NCI-H2227 treated with DMSO at 0.1 percent for 48 hours (cell line): ENCODE measurements around the gene KIR2DL4.
"Not testable (repeated sequence)": the region's sequence is repeated elsewhere in the genome, so short reads cannot be mapped to it uniquely, and the experiment has no call there.

Source experiments
- DNase-seq: peaks from one replicate; lab custom pipeline; 2025; lab: John Stamatoyannopoulos, UW

Gene KIR2DL4

DNA sequence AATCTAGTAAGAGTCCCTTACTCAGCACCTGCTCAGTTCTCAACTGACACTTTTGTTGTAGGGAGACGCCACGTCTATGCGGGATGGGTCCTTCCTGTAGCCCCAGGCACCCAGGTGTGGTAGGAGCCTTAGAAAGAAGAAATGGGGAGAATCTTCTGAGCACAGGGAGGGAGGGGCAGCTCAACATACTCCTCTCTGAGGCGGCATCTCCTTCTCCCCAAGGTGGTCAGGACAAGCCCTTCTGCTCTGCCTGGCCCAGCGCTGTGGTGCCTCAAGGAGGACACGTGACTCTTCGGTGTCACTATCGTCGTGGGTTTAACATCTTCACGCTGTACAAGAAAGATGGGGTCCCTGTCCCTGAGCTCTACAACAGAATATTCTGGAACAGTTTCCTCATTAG lies 1.2 kb downstream of the KIR2DL4 start:
- no peak for DNase-seq

DNA sequence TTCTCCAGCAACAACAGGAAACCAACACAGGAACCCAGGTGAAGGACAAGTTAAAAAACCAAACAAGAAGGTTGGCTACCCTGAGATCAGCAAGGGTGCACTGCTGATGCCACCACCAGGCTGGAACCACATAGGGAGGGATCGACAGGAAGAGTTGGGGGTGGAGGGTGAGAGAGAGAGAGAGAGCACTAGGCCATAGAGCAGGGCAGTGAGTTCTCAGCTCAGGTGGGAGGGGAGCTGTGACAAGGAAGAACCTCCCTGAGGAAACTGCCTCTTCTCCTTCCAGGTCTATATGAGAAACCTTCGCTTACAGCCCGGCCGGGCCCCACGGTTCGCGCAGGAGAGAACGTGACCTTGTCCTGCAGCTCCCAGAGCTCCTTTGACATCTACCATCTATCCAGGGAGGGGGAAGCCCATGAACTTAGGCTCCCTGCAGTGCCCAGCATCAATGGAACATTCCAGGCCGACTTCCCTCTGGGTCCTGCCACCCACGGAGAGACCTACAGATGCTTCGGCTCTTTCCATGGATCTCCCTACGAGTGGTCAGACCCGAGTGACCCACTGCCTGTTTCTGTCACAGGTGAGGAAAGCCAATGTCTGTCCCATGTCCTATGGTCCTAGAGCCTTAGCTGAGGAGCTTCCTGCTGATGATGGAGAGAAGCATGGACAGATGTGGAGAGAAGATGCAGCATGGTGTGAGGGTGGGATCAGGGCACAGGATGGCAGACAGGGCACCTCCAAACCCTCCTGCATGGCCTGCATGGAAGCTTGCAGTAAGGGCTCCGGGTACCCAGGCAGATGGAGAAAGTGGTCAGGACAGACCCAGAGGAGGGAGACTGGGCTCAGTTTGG lies 2.5 kb downstream of the KIR2DL4 start:
- DNase-seq = no peak

DNA sequence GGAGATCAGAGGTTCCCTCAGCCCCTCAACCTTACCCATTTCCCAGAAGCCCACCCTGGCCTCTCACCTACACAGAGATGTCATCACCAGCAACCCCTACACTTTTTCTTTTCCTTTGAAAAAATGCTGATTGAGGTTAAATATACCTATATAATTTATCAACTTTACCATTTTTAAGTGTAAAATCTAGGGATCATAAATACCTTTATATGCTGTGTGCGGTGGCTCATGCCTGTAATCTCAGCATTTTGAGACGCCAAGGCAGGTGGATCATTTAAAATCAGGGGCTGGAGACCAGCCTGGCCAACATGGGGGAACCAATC lies 3.1 kb downstream of the KIR2DL4 start:
- DNase-seq = no peak

DNA sequence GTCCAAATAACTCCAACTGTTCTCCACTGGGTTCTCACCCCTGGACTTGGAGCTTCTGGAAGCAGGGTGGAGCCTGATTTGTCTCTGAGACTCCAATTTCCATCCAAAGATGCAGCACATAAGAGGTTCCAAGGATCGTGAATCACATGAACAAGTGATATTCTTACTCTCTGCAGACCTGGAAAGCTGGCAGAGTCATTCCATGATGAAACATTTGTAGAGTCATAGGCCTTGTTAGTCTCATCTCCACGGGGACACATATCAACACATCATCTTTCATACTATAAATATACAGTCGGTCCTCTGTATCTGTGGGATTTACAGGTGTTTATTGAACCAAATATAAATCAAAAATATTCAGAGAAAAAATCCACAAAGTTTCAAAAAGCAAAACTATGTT lies 11.2 kb downstream of the KIR2DL4 start:
- not testable (repeated sequence) for DNase-seq

DNA sequence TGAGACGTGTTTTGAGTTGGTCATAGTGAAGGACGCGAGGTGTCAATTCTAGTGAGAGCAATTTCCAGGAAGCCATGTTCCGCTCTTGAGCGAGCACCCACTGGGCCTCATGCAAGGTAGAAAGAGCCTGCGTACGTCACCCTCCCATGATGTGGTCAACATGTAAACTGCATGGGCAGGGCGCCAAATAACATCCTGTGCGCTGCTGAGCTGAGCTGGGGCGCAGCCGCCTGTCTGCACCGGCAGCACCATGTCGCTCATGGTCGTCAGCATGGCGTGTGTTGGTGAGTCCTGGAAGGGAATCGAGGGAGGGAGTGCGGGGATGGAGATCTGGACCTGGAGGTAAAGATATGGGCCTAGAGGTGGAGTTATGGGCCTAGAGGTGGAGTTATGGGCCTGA lies 12.8 kb downstream of the KIR2DL4 start, which contains the start of gene KIR3DL1:
KIR3DL1 (plus strand) TSS at position 218 of the 400 bp plus-strand sequence.
- DNase-seq = not testable (repeated sequence)

DNA sequence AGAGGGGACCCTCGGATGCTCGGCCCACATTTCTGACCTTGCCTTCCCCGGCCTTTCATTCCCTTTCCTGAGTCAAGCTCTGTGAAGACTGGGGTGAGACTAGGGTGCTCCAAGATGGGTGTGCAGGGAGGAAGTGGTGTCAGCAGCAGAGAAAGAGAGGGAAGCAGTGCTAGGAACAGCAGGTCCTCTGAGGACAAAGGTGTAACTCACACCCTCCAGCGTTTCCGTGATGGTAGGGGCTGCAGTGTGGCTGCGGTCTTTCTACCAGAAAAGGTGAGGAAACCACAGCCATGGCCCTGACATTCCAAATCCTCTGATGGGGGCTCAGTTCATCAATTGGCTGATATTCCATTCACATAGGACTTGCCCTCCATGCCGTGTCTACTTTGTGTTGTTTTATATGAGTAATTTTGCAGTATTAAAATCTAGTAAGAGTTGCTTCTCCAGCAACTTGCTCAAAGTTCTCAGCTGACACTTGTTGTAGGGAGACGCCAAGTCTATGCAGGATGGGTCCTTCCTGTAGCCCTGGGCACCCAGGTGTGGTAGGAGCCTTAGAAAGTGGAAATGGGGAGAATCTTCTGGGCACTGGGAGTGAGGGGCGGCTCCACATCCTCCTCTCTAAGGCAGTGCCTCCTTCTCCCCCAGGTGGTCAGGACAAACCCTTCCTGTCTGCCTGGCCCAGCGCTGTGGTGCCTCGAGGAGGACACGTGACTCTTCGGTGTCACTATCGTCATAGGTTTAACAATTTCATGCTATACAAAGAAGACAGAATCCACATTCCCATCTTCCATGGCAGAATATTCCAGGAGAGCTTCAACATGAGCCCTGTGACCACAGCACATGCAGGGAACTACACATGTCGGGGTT lies 14.5 kb downstream of the KIR2DL4 start:
- DNase-seq = no peak

DNA sequence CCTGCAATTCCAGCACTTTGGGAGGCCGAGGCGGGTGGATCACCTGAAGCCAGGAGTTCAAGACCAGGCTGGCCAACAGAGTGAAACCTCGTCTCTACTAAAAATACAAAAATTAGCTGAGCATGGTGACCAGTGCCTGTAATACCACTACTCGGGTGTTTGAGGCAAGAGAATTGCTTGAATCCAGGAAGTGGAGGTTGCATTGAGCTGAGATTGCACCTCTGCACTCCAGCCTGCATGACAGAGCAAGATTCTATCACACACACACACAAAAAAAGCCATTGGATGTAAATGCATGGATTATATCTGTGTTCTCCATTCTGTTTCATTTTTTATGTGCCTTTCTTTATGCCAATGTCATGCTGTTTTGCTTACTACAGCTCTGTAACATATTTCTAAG lies 21.0 kb downstream of the KIR2DL4 start:
- DNase-seq = not testable (repeated sequence)

DNA sequence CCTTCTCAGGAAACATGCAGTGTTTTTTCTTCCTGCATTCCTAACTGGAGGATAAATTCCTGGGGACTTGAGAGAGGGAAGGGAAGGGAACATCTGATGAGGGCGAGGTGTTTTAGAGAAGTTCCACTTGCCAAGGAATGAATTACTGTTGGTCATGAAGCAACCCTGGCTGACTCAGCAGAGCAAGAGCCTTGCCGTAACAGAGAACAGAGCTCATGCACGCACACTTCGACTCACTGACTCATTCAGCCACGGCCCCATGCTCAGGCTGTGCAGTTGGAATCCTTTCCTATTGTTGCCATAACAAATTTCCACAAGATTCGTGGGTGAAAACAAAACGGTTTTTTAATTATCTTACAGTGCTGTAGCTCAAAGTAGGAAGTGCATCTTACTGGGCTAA lies 21.9 kb downstream of the KIR2DL4 start:
- DNase-seq = not testable (repeated sequence)

DNA sequence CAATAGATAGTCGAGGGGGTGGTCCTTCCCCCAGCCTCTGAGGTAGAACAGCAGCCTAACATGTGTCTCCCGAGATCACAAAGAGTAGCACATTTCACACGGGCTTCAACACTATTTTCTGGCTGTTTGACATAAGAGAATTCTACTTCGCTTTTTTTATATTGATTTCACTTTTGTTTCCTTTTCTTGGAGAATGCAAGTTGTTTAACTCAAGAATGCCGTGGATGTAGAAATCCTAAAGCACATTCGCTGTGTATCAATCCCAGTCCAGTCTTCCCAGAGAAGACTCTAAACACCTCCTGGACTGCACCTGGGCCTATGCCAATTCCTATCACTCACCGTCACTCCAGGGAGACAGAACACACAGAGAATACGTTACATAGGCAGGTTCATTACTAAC lies 24.7 kb downstream of the KIR2DL4 start:
- not testable (repeated sequence) for DNase-seq

DNA sequence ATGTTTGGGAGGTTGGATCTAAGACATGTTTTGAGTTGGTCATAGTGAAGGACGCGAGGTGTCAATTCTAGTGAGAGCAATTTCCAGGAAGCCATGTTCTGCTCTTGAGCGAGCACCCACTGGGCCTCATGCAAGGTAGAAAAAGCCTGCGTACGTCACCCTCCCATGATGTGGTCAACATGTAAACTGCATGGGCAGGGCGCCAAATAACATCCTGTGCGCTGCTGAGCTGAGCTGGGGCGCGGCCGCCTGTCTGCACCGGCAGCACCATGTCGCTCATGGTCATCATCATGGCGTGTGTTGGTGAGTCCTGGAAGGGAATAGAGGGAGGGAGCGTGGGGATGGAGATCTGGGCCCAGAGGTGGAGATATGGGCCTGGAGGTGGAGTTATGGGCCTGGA lies 29.1 kb downstream of the KIR2DL4 start, which contains the start of gene KIR2DS4:
KIR2DS4 (plus strand) TSS at position 181 of the 400 bp plus-strand sequence.
- DNase-seq = not testable (repeated sequence)

DNA sequence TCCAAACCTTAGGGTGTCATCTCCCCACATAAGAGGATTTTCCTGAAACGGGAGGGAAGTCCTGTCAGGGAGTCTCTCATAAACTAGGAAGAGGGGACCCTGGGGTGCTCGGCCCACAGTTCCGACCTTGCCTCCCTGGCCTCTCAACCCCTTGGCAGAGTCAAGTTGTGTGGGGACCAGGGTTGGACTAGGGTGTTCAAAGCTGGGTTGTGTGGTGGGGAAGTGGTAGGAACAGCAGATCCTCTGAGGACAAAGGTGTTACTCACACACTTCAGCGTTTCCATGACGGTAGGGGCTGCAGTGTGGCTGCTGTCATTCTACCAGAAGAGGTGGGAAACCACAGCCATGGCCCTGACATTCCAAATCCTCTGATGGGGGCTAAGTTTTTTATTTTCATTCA lies 31.7 kb downstream of the KIR2DL4 start:
- not testable (repeated sequence) for DNase-seq

DNA sequence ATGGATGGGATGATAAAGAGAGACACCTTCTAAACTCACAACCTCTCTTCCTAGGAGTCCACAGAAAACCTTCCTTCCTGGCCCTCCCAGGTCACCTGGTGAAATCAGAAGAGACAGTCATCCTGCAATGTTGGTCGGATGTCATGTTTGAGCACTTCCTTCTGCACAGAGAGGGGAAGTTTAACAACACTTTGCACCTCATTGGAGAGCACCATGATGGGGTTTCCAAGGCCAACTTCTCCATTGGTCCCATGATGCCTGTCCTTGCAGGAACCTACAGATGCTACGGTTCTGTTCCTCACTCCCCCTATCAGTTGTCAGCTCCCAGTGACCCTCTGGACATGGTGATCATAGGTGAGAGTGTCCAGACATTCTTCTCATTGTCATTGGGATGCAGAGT lies 34.1 kb downstream of the KIR2DL4 start:
- DNase-seq = not testable (repeated sequence)

DNA sequence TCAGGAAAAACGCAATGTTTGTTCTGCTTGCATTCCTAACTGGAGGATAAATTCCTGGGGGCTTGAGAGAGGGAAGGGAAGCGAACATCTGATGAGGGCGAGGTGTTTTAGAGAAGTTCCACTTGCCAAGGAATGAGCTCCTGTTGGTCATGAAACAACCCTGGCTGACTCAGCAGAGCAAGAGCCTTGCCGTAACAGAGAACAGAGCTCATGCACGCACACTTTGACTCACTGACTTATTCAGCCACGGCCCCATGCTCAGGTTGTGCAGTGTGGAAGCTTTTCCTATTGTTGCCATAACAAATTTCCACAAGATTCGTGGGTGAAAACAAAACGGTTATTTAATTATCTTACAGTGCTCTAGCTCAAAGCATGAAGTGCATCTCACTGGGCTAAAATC lies 39.8 kb downstream of the KIR2DL4 start:
- DNase-seq = not testable (repeated sequence)

DNA sequence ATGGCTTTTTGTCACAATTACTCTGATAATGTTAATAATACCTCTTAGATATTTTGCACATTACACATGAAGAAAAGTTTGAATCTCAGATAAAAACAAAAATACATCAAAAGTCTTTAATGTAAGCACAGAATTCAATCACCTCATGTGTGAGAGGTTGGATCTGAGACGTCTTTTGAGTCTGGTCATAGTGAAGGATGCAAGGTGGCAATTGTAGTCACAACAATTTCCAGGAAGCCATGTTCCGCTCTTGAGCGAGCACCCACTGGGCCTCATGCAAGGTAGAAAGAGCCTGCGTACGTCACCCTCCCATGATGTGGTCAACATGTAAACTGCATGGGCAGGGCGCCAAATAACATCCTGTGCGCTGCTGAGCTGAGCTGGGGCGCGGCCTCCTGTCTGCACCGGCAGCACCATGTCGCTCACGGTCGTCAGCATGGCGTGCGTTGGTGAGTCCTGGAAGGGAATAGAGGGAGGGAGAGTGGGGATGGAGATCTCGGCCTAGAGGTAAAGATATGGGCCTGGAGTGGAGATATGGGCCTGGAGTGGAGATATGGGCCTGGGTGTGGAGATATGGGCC lies 46.7 kb downstream of the KIR2DL4 start, which contains the start of gene KIR3DL2:
KIR3DL2 (plus strand) TSS at position 383 of the 580 bp plus-strand sequence; CDS start at position 416, 33 bp downstream.
- DNase-seq = not testable (repeated sequence)

DNA sequence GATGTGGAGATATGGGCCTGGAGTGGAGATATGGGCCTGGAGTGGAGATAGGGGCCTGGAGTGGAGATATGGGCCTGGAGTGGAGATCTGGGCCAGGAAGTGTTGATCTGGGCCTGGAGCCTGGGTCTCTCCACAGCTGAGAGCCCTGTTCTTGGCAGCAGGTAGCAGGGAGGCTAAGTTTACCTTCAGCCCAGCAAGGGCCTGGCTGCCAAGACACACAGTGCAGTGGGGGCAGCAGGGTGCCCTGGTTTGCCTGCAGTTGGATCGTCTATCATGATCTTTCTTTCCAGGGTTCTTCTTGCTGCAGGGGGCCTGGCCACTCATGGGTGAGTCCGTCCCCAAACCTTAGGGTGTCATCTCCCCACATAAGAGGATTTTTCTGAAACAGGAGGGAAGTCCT lies 47.5 kb downstream of the KIR2DL4 start:
- DNase-seq = no peak

DNA sequence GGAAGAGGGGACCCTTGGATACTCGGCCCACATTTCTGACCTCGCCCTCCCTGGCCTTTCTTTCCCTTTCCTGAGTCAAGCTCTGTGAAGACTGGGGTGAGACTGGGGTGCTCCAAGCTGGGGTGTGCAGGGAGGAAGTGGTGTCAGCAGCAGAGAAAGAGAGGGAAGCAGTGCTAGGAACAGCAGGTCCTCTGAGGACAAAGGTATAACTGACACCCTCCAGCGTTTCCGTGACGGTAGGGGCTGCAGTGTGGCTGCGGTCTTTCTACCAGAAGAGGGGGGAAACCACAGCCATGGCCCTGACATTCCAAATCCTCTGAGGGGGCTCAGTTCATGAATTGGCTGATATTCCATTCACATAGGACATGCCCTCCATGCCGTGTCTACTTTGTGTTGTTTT lies 47.9 kb downstream of the KIR2DL4 start:
- no peak for DNase-seq

DNA sequence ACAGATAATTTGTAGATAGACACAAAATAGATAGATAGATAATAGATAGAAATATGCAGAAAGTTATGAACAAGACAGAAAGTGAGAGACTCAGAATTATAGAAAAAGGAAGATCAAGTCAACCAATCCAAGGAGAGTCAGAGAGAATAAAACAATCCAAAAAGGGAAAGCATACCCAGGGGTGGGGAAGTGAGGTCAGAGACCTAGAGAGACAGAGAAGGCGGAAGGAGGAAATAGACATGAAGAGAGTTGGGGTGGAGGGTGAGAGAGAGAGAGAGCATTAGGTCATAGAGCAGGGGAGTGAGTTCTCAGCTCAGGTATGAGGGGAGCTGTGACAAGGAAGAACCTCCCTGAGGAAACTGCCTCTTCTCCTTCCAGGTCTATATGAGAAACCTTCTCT lies 51.8 kb downstream of the KIR2DL4 start:
- DNase-seq = not testable (repeated sequence)

DNA sequence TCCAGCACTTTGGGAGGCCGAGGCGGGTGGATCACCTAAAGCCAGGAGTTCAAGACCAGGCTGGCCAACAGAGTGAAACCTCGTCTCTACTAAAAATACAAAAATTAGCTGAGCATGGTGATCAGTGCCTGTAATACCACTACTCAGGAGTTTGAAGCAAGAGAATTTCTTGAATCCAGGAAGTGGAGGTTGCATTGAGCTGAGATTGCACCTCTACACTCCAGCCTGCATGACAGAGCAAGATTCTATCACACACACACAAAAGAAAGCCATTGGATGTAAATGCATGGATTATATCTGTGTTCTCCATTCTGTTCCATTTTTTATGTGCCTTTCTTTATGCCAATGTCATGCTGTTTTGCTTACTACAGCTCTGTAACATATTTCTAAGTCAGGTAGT lies 55.1 kb downstream of the KIR2DL4 start:
- not testable (repeated sequence) for DNase-seq

DNA sequence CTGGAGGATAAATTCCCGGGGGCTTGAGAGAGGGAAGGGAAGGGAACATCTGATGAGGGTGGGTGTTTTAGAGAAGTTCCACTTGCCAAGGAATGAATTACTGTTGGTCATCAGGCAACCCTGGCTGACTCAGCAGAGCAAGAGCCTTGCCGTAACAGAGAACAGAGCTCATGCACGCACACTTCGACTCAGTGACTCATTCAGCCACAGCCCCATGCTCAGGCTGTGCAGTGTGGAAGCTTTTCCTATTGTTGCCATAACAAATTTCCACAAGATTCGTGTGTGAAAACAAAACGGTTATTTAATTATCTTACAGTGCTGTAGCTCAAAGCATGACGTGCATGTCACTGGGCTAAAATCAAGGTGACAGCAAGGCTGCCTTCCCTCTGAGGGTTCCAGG lies 56.0 kb downstream of the KIR2DL4 start:
- DNase-seq = not testable (repeated sequence)

DNA sequence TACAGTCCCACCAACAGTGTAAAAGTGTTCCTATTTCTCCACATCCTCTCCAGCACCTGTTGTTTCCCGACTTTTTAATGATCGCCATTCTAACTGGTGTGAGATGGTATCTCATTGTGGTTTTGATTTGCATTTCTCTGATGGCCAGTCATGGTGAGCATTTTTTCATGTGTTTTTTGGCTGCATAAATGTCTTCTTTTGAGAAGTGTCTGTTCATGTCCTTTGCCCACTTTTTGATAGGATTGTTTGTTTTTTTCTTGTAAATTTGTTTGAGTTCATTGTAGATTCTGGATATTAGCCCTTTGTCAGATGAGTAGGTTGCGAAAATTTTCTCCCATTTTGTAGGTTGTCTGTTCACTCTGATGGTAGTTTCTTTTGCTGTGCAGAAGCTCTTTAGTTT lies 60.0 kb downstream of the KIR2DL4 start:
- not testable (repeated sequence) for DNase-seq
